SK-N-SH (cell line): ENCODE data around the gene HIPK3.

Experiments
- CHD2 ChIP-seq: fragments of 150-350 bp; IDR thresholded peaks from 2 replicates; pipeline ENCODE4 v1.6.1; 2018; ENCODE audit warnings: low read length; ENCODE audit not compliant: partially characterized antibody
- EP300 ChIP-seq, 2 experiments: IDR thresholded peaks; 2 replicates each; pipeline versions ENCODE4 v1.4.0 to v1.6.1; 2012; ENCODE audit warnings: borderline replicate concordance in 1 of 2, low read depth in 1 of 2, low read length in 1 of 2
- GABPA ChIP-seq: IDR thresholded peaks from 2 replicates; pipeline ENCODE4 v1.4.0; 2012; ENCODE audit warnings: low read depth, mild to moderate bottlenecking
- RCOR1 ChIP-seq: fragments of 150-350 bp; IDR thresholded peaks from 2 replicates; pipeline ENCODE4 v1.6.1; 2017; ENCODE audit warnings: antibody characterized with exemption, low read length
- REST ChIP-seq: IDR thresholded peaks from 2 replicates; pipeline ENCODE4 v1.6.1; 2012; ENCODE audit warnings: mild to moderate bottlenecking, low read depth, low read length, moderate library complexity
- TF ChIP-seq, protein P1 (sequence below): fragments of 200-600 bp; sonication (generic); IDR thresholded peaks from 2 replicates; pipeline ENCODE4 v1.6.1; 2017; ENCODE audit warnings: antibody characterized with exemption, mild to moderate bottlenecking, moderate library complexity
- TF ChIP-seq, protein P2 (sequence below): IDR thresholded peaks from 2 replicates; pipeline ENCODE4 v1.4.0; 2012; ENCODE audit warnings: low read depth, borderline replicate concordance

DNA sequence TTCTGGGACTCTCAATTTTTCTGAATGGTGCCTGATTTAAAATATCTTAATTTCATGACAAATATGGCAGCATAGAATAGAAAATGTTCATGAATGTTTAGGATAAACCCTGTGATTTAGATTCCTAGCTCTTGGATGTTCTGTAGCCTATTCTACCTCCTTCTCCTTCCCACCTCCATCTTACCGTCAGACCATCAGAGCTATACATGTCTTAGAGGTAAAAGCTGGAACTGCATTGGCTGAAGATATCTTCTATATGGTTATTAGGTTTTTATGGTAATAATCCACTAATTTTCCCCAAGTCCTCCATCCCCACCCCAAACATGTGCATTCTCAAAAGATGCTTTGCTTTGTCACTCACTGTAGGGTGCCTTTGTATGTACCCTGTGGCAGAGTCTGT, 49.0 kb upstream of the HIPK3 start:
- no peak for TF ChIP-seq REST
- TF ChIP-seq, protein P1, sequence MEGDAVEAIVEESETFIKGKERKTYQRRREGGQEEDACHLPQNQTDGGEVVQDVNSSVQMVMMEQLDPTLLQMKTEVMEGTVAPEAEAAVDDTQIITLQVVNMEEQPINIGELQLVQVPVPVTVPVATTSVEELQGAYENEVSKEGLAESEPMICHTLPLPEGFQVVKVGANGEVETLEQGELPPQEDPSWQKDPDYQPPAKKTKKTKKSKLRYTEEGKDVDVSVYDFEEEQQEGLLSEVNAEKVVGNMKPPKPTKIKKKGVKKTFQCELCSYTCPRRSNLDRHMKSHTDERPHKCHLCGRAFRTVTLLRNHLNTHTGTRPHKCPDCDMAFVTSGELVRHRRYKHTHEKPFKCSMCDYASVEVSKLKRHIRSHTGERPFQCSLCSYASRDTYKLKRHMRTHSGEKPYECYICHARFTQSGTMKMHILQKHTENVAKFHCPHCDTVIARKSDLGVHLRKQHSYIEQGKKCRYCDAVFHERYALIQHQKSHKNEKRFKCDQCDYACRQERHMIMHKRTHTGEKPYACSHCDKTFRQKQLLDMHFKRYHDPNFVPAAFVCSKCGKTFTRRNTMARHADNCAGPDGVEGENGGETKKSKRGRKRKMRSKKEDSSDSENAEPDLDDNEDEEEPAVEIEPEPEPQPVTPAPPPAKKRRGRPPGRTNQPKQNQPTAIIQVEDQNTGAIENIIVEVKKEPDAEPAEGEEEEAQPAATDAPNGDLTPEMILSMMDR: no peak
- TF ChIP-seq RCOR1: no peak
- TF ChIP-seq EP300 (IDR thresholded peaks at IDR 0.05; ENCODE audit: borderline replicate concordance in 1 of 2, low read depth in 1 of 2, low read length in 1 of 2): no peak
- TF ChIP-seq CHD2: no peak
- TF ChIP-seq, protein P2, sequence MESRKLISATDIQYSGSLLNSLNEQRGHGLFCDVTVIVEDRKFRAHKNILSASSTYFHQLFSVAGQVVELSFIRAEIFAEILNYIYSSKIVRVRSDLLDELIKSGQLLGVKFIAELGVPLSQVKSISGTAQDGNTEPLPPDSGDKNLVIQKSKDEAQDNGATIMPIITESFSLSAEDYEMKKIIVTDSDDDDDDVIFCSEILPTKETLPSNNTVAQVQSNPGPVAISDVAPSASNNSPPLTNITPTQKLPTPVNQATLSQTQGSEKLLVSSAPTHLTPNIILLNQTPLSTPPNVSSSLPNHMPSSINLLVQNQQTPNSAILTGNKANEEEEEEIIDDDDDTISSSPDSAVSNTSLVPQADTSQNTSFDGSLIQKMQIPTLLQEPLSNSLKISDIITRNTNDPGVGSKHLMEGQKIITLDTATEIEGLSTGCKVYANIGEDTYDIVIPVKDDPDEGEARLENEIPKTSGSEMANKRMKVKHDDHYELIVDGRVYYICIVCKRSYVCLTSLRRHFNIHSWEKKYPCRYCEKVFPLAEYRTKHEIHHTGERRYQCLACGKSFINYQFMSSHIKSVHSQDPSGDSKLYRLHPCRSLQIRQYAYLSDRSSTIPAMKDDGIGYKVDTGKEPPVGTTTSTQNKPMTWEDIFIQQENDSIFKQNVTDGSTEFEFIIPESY: no peak
- no peak for TF ChIP-seq GABPA
